HG02981 (cell line): ENCODE measurements around the gene BLVRB.
"Not testable (repeated sequence)": the region's sequence is repeated elsewhere in the genome, so short reads cannot be mapped to it uniquely, and the experiment has no call there.

Experiments used
- ATAC-seq: cut with Tn5 transposase; IDR thresholded peaks from one replicate; pipeline ENCODE4 v1.9.1; 2021; ENCODE audit warnings: mild to moderate bottlenecking, moderate library complexity; ENCODE audit not compliant: unreplicated experiment

BLVRB gene

GRCh38 chr19:40452016-40452415 lies 13.5 kb downstream of the BLVRB start:
- no peak for ATAC-seq

GRCh38 chr19:40450664-40451063 lies 14.9 kb downstream of the BLVRB start:
- no peak for ATAC-seq

- no peak for ATAC-seq
Observed at GRCh38 chr19:40449506-40449905, 16.0 kb downstream of the BLVRB start.

GRCh38 chr19:40446263-40446784 lies 19.2 kb downstream of the BLVRB start:
- no peak for ATAC-seq

GRCh38 chr19:40445780-40446262 lies 19.7 kb downstream of the BLVRB start:
- no peak for ATAC-seq

GRCh38 chr19:40444825-40445312 lies 20.7 kb downstream of the BLVRB start:
- no peak for ATAC-seq

GRCh38 chr19:40444000-40444824 lies 21.3 kb downstream of the BLVRB start, which contains the start of gene SERTAD3:
Gene SERTAD3 (minus strand): TSS chr19:40444335. CDS start chr19:40442080, 2,255 bp downstream.
- ATAC-seq, result peak; percentile 64

GRCh38 chr19:40443131-40443999 lies 22.2 kb downstream of the BLVRB start:
- peak; percentile 58 for ATAC-seq

GRCh38 chr19:40442328-40443130 lies 23.0 kb downstream of the BLVRB start:
- ATAC-seq, result no peak

GRCh38 chr19:40441719-40442253 lies 23.8 kb downstream of the BLVRB start:
- ATAC-seq, result no peak

- ATAC-seq, result no peak
Observed at GRCh38 chr19:40438284-40438683, 27.3 kb downstream of the BLVRB start.

- peak; percentile 54 for ATAC-seq
Observed at GRCh38 chr19:40433391-40434216, 31.9 kb downstream of the BLVRB start.

GRCh38 chr19:40432760-40433159 lies 32.8 kb downstream of the BLVRB start:
- ATAC-seq, result not testable (repeated sequence)

GRCh38 chr19:40431698-40432097 lies 33.8 kb downstream of the BLVRB start:
- ATAC-seq, result no peak

GRCh38 chr19:40430242-40430641 lies 35.3 kb downstream of the BLVRB start:
- not testable (repeated sequence) for ATAC-seq

- not testable (repeated sequence) for ATAC-seq
Observed at GRCh38 chr19:40428197-40428596, 37.3 kb downstream of the BLVRB start.

GRCh38 chr19:40425450-40426287 lies 39.9 kb downstream of the BLVRB start, which contains the start of gene SERTAD1:
Gene SERTAD1 (minus strand): TSS chr19:40425992. CDS start chr19:40423546, 2,446 bp downstream.
- ATAC-seq, result peak; percentile 82
